Body of pancreas (tissue), 4 donors: ENCODE results near the gene SMOC2.

Source experiments
- POLR2A ChIP-seq, 3 donors: fragments of 450-650 bp; IDR thresholded peaks; one replicate each; pipeline ENCODE4 v1.6.1; 2016; ENCODE audit warnings: antibody characterized with exemption in 3 of 3, mild to moderate bottlenecking in 2 of 3
- TF ChIP-seq, protein P1 (sequence below), 7 experiments: fragments of 450-650 bp in 4 of 7; fragments of 200-600 bp in 3 of 7; sonication (generic) in 3 of 7; IDR thresholded peaks; one replicate each; pipeline ENCODE4 v1.5.1; 2016 to 2019; ENCODE audit warnings: antibody characterized with exemption in 7 of 7

DNA sequence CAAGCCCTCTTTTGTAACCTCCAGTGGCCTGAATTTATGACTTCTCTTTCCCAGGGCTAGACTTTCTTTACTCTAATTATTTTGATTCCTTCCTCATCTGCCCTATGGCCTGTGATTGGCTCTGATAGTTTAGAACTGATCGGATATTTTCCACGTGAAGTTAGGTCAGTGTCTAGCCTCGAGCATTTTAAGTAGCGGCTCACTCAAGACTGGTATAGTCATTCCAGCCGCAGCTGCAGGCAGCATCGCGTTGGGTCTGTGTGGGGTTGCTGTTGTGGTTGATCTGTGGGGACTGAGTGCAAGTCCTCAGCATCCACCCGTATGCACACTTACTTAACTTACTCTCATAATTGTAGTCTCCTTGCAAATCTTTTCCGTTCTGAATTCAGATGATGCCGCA is 105.7 kb downstream of the SMOC2 start:
- no peak for TF ChIP-seq POLR2A (IDR thresholded peaks at IDR 0.05)
- TF ChIP-seq, protein P1, sequence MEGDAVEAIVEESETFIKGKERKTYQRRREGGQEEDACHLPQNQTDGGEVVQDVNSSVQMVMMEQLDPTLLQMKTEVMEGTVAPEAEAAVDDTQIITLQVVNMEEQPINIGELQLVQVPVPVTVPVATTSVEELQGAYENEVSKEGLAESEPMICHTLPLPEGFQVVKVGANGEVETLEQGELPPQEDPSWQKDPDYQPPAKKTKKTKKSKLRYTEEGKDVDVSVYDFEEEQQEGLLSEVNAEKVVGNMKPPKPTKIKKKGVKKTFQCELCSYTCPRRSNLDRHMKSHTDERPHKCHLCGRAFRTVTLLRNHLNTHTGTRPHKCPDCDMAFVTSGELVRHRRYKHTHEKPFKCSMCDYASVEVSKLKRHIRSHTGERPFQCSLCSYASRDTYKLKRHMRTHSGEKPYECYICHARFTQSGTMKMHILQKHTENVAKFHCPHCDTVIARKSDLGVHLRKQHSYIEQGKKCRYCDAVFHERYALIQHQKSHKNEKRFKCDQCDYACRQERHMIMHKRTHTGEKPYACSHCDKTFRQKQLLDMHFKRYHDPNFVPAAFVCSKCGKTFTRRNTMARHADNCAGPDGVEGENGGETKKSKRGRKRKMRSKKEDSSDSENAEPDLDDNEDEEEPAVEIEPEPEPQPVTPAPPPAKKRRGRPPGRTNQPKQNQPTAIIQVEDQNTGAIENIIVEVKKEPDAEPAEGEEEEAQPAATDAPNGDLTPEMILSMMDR (IDR thresholded peaks at IDR 0.05) = no peak
